Measurements from ENCODE around the gene PWWP2A.

GRCh38 chr5:160088805-160089204 lies 30.4 kb downstream of the PWWP2A start:
- no peak for TF ChIP-seq CTCF (IDR thresholded peaks at IDR 0.05)
- TF ChIP-seq POLR2A (IDR thresholded peaks at IDR 0.05) = no peak
